Nasal cavity respiratory epithelium epithelial cell of viscerocranial mucosa (primary cell): Measurements from ENCODE around the gene SSBP3. TPM values are rescaled to one million over a fixed set of nuclear protein-coding genes. Genes with fewer than 3 reads are reported as not detected.

Source experiments
- total RNA-seq: library from RNA; depleted of rRNA; stranded (reverse); fragments of >200 nt; gene quantifications from 2 replicates; pipeline ENCODE4 v1.2.3, GENCODE V29; 2014

Gene SSBP3
- total RNA-seq: 3.1 and 5.3 TPM in 2 replicates

DNA sequence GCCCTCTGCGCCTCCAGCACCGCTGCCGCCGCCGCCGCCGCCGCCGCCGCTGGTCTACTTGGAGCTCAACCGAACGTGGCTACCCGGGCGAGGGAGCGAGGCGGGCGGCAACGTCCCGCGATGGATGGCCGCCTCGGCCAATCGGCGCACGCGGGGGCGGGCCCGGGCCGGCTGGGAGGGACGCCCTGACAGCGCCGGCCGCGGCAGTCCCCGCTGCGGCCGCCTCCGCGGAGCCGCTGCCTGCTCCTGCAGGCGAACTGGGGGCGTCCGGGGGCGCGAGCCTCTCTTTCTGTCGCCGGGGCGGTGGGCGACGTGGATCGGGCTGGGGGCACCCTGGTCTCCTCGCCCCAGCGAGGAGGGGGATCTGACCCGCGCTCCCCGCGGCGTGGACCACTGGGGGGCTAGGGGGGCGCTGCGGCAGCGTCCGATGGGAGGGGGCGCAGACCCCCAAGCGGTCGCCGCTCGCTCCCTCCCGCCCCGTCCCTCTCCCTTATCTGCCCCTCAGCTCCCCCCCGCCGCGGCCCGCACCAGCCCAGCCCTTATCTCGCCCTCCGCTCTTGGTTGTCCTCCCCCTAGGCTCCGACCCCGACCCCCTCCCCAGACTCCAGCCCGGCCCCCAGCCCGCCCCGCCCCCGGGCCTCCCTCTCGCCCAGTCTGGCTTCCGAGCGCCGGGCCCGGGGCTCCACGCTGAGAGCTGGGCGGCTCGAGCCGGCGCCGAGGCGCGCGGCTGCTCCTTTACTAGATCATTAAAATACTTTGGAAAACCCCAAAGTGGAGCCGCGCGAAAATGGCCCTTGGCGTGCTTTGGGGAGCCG lies at the start of gene SSBP3:
Gene SSBP3 (minus strand): TSS at position 56 of the 815 bp plus-strand sequence.

DNA sequence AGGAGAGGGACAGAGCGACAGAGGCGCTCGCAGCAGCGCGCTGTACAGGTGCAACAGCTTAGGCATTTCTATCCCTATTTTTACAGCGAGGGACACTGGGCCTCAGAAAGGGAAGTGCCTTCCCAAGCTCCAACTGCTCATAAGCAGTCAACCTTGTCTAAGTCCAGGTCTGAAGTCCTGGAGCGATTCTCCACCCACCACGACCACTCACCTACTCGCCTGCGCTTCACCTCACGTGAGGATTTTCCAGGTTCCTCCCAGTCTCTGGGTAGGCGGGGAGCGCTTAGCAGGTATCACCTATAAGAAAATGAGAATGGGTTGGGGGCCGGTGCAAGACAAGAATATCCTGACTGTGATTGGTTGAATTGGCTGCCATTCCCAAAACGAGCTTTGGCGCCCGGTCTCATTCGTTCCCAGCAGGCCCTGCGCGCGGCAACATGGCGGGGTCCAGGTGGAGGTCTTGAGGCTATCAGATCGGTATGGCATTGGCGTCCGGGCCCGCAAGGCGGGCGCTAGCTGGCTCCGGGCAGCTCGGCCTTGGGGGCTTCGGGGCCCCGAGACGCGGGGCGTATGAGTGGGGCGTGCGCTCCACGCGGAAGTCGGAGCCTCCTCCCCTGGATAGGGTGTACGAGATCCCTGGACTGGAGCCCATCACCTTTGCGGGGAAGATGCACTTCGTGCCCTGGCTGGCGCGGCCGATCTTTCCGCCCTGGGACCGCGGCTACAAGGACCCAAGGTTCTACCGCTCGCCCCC lies 206.3 kb downstream of the SSBP3 start, which contains the start of the genes CYB5RL and MRPL37:
Gene CYB5RL (minus strand): TSS at position 266 of the 754 bp plus-strand sequence. CDS start 4,414 bp downstream, outside the sequence.
Gene MRPL37 (plus strand): TSS at position 403 of the 754 bp plus-strand sequence. CDS start 77 bp downstream, at position 480.

Other genes starting within 250 kb of the SSBP3 start
- 3.8 and 4.1 TPM in 2 replicates for gene CYB5RL, start 206.4 kb downstream of the SSBP3 start, total RNA-seq
- 40.8 and 49.9 TPM in 2 replicates for gene MRPL37, start 206.2 kb downstream of the SSBP3 start, total RNA-seq
- gene ACOT11, start 141.8 kb upstream of the SSBP3 start, total RNA-seq: 2.4 and 12.6 TPM in 2 replicates
- not detected in 2 replicates for gene FAM151A, start 217.1 kb upstream of the SSBP3 start, total RNA-seq
- gene MROH7, start 235.4 kb upstream of the SSBP3 start, total RNA-seq: 0.36 TPM in 1 of 2 replicates, not detected in the other